HepG2 (cell line): ENCODE measurements around the gene PSMD1. TPM values are rescaled to one million over a fixed set of nuclear protein-coding genes. Genes with fewer than 3 reads are reported as not detected.

Source experiments
- CCAR2 ChIP-seq: fragments of 200-400 bp; formaldehyde crosslinking; optimal IDR thresholded peaks from 2 replicates; pipeline ENCODE3; 2018; ENCODE audit warnings: low read depth, mild to moderate bottlenecking, low read length, moderate library complexity
- CEBPB ChIP-seq: IDR thresholded peaks from 2 replicates; pipeline ENCODE4 v1.6.1; 2011; ENCODE audit warnings: low read depth, low read length, improper control_type of control experiment, borderline replicate concordance
- FOXK1 ChIP-seq: sonication (generic); formaldehyde crosslinking; IDR thresholded peaks from 2 replicates; pipeline ENCODE4 v1.4.0; 2020; ENCODE audit warnings: low read depth, missing genetic modification reagents, borderline replicate concordance
- GPN1 ChIP-seq: sonication (generic); formaldehyde crosslinking; IDR thresholded peaks from 2 replicates; pipeline ENCODE4 v1.5.1; 2020; ENCODE audit warnings: missing genetic modification reagents, borderline replicate concordance
- HNRNPLL ChIP-seq: fragments of 200-400 bp; formaldehyde crosslinking; IDR thresholded peaks from 2 replicates; pipeline ENCODE4 v1.6.1; 2017; ENCODE audit warnings: mild to moderate bottlenecking, low read depth, low read length; ENCODE audit not compliant: poor library complexity, severe bottlenecking
- MAF1 ChIP-seq: sonication (generic); formaldehyde crosslinking; IDR thresholded peaks from 2 replicates; pipeline ENCODE4 v1.5.0; 2020; ENCODE audit warnings: missing genetic modification reagents, borderline replicate concordance
- POLR2AphosphoS5 ChIP-seq: IDR thresholded peaks from 2 replicates; pipeline ENCODE4 v1.6.1; 2012; ENCODE audit warnings: low read depth, low read length
- RBM22 ChIP-seq: fragments of 200-400 bp; formaldehyde crosslinking; optimal IDR thresholded peaks from 2 replicates; pipeline ENCODE3; 2017; ENCODE audit warnings: mild to moderate bottlenecking, low read length, moderate library complexity
- SMAD3 ChIP-seq: sonication (generic); formaldehyde crosslinking; IDR thresholded peaks from 2 replicates; pipeline ENCODE4 v1.4.0; 2020; ENCODE audit warnings: missing genetic modification reagents
- SRY ChIP-seq: sonication (generic); formaldehyde crosslinking; IDR thresholded peaks from 2 replicates; pipeline ENCODE4 v1.8.0; 2022; ENCODE audit warnings: mild to moderate bottlenecking, missing genetic modification reagents
- STAT5B ChIP-seq: sonication (generic); formaldehyde crosslinking; IDR thresholded peaks from 2 replicates; pipeline ENCODE4 v1.4.0; 2020; ENCODE audit warnings: missing genetic modification reagents
- ZBTB7A ChIP-seq: sonication (generic); formaldehyde crosslinking; IDR thresholded peaks from 2 replicates; pipeline ENCODE4 v1.8.0; 2022; ENCODE audit warnings: mild to moderate bottlenecking, missing genetic modification reagents
- ZIK1 ChIP-seq: sonication (generic); formaldehyde crosslinking; IDR thresholded peaks from 2 replicates; pipeline ENCODE4 v1.5.0; 2020; ENCODE audit warnings: mild to moderate bottlenecking, low read depth, missing genetic modification reagents, borderline replicate concordance
- ZNF121 ChIP-seq: sonication (generic); formaldehyde crosslinking; IDR thresholded peaks from 2 replicates; pipeline ENCODE4 v1.5.0; 2020; ENCODE audit warnings: mild to moderate bottlenecking, missing genetic modification reagents
- ZNF205 ChIP-seq: IDR thresholded peaks from 2 replicates; pipeline ENCODE4 v1.6.1; 2018; ENCODE audit warnings: missing biosample characterization, missing genetic modification reagents
- ZNF260 ChIP-seq: sonication (generic); formaldehyde crosslinking; IDR thresholded peaks from 2 replicates; pipeline ENCODE4 v1.4.0; 2020; ENCODE audit warnings: missing genetic modification reagents, low read depth, mild to moderate bottlenecking, borderline replicate concordance
- ZNF383 ChIP-seq: sonication (generic); formaldehyde crosslinking; IDR thresholded peaks from 2 replicates; pipeline ENCODE4 v1.4.0; 2020; ENCODE audit warnings: missing genetic modification reagents, mild to moderate bottlenecking, borderline replicate concordance
- ZNF44 ChIP-seq: sonication (generic); formaldehyde crosslinking; IDR thresholded peaks from 2 replicates; pipeline ENCODE4 v1.5.1; 2020; ENCODE audit warnings: mild to moderate bottlenecking, missing genetic modification reagents
- ZNF672 ChIP-seq: sonication (generic); formaldehyde crosslinking; IDR thresholded peaks from 2 replicates; pipeline ENCODE4 v1.8.1; 2022; ENCODE audit warnings: missing genetic modification reagents
- ZNF709 ChIP-seq: sonication (generic); formaldehyde crosslinking; IDR thresholded peaks from 2 replicates; pipeline ENCODE4 v1.5.0; 2020; ENCODE audit warnings: mild to moderate bottlenecking, missing genetic modification reagents
- ZNF879 ChIP-seq: sonication (generic); formaldehyde crosslinking; IDR thresholded peaks from 2 replicates; pipeline ENCODE4 v1.8.1; 2023; ENCODE audit warnings: missing genetic modification reagents
- polyA plus RNA-seq, 8 experiments: library from polyadenylated mRNA; depleted of rRNA in 3 of 8; stranded (reverse) in 7 of 8; unstranded in 1 of 8; fragments of >200 nt; fragmentation: Illumina TruSeq in 4 of 8; extraction: Trizol in 4 of 8; gene quantifications; 2 replicates each; pipeline versions ENCODE4 v1.2.1 to v1.2.3, GENCODE V29; 2011 to 2016; ENCODE audit warnings: low read depth in 4 of 8, missing spikeins in 1 of 8, mixed read lengths in 1 of 8; ENCODE audit not compliant: insufficient read depth in 1 of 8
- total RNA-seq, 5 experiments: library from RNA; depleted of rRNA; stranded (reverse); fragments of >200 nt; fragmentation: Illumina TruSeq; extraction: Trizol; gene quantifications; 2 replicates each; pipeline ENCODE4 v1.2.3, GENCODE V29; 2016; ENCODE audit warnings: low read depth in 1 of 5
- TF ChIP-seq, protein P1 (sequence below), 2 experiments: fragments of 450-650 bp in 1 of 2; sonication (generic) in 1 of 2; formaldehyde crosslinking; IDR thresholded peaks; 2 replicates each; pipeline versions ENCODE4 v1.5.0 to v1.8.0; 2020 to 2022; ENCODE audit warnings: mild to moderate bottlenecking in 1 of 2, missing genetic modification reagents in 1 of 2
- TF ChIP-seq, protein P2 (sequence below): sonication (generic); formaldehyde crosslinking; IDR thresholded peaks from 2 replicates; pipeline ENCODE4 v1.5.0; 2020; ENCODE audit warnings: missing genetic modification reagents, mild to moderate bottlenecking, borderline replicate concordance
- TF ChIP-seq, protein P3 (sequence below): sonication (generic); formaldehyde crosslinking; IDR thresholded peaks from 2 replicates; pipeline ENCODE4 v1.5.1; 2020; ENCODE audit warnings: missing genetic modification reagents, mild to moderate bottlenecking, borderline replicate concordance
- TF ChIP-seq, protein P4 (sequence below): sonication (generic); formaldehyde crosslinking; IDR thresholded peaks from 2 replicates; pipeline ENCODE4 v1.5.0; 2020; ENCODE audit warnings: missing genetic modification reagents
- TF ChIP-seq, protein P5 (sequence below): sonication (generic); formaldehyde crosslinking; IDR thresholded peaks from 2 replicates; pipeline ENCODE4 v1.4.0; 2020; ENCODE audit warnings: mild to moderate bottlenecking, missing genetic modification reagents

Gene PSMD1
- total and polyA plus RNA-seq, 2 of the 13 experiments (the other 11 are each of a cell fraction or from before 2014, with no cell fraction given): 136 to 191 TPM

DNA sequence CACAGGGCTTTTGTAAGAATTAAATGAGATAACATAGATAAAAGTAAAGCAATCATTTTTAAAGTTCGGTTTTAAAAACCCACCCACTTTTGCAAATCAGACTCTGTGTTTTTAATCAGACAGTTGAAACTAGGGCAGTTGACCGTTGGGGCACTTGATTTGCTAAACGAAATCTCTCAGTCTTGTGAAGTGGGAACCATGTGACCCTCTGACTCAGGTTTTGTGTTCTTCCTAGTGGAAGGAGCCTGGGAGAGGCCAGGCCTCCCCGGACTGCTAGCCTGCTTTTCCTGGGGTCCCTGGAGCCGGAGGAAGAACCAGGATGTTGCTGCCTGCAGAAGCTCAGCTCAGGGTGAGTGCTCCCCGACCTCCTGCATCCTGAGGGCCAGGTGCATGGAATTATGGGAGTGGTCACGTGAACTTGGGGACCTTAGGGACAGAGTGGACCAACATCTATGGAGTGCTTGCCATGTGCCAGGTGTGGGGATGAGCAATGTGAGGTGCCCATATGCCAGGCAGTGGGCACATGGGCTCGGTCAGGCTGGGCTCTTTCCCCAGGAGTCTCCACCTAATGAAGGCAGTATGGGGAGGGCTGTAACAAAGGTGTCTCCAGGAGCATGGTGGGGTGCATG lies 15.5 kb upstream of the PSMD1 start (continued):
- TF ChIP-seq HNRNPLL: no peak
- no peak for TF ChIP-seq GPN1
- no peak for TF ChIP-seq ZNF121 (CRISPR knock-in tag)
- TF ChIP-seq ZBTB7A (CRISPR knock-in tag): no peak
- no peak for TF ChIP-seq SRY (CRISPR knock-in tag)
- no peak for TF ChIP-seq CEBPB
- TF ChIP-seq POLR2AphosphoS5: peak; percentile 40; the same call in 1 of the 2 replicates
- TF ChIP-seq SMAD3 (CRISPR knock-in tag): no peak
- TF ChIP-seq MAF1 (CRISPR knock-in tag): no peak
- no peak for TF ChIP-seq ZNF44
- no peak for TF ChIP-seq ZNF709 (CRISPR knock-in tag)
- TF ChIP-seq, protein P1, sequence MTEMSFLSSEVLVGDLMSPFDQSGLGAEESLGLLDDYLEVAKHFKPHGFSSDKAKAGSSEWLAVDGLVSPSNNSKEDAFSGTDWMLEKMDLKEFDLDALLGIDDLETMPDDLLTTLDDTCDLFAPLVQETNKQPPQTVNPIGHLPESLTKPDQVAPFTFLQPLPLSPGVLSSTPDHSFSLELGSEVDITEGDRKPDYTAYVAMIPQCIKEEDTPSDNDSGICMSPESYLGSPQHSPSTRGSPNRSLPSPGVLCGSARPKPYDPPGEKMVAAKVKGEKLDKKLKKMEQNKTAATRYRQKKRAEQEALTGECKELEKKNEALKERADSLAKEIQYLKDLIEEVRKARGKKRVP (CRISPR knock-in tag; IDR thresholded peaks at IDR 0.05): no peak
- TF ChIP-seq STAT5B (CRISPR knock-in tag): no peak
- no peak for TF ChIP-seq FOXK1 (CRISPR knock-in tag)
- TF ChIP-seq CCAR2: no peak
- TF ChIP-seq ZNF383 (CRISPR knock-in tag): no peak
- no peak for TF ChIP-seq ZNF205 (CRISPR knock-in tag)
- no peak for TF ChIP-seq ZNF672 (CRISPR knock-in tag)
- no peak for TF ChIP-seq ZNF879 (CRISPR knock-in tag)
- TF ChIP-seq, protein P2, sequence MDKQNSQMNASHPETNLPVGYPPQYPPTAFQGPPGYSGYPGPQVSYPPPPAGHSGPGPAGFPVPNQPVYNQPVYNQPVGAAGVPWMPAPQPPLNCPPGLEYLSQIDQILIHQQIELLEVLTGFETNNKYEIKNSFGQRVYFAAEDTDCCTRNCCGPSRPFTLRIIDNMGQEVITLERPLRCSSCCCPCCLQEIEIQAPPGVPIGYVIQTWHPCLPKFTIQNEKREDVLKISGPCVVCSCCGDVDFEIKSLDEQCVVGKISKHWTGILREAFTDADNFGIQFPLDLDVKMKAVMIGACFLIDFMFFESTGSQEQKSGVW (CRISPR knock-in tag): no peak
- TF ChIP-seq, protein P3, sequence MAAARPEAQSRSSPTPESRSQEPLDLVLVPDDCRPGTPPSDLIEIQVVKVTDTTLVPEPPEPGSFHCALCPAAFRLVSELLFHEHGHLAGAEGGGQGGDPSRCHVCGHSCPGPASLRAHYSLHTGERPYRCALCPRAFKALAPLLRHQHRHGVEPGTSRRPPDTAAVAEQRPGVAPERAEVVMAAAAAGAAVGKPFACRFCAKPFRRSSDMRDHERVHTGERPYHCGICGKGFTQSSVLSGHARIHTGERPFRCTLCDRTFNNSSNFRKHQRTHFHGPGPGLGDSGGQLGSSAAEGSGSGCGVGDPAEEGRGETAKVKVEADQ: no peak
- TF ChIP-seq RBM22: peak; percentile 87
- TF ChIP-seq, protein P4, sequence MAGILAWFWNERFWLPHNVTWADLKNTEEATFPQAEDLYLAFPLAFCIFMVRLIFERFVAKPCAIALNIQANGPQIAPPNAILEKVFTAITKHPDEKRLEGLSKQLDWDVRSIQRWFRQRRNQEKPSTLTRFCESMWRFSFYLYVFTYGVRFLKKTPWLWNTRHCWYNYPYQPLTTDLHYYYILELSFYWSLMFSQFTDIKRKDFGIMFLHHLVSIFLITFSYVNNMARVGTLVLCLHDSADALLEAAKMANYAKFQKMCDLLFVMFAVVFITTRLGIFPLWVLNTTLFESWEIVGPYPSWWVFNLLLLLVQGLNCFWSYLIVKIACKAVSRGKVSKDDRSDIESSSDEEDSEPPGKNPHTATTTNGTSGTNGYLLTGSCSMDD: no peak
- TF ChIP-seq, protein P5, sequence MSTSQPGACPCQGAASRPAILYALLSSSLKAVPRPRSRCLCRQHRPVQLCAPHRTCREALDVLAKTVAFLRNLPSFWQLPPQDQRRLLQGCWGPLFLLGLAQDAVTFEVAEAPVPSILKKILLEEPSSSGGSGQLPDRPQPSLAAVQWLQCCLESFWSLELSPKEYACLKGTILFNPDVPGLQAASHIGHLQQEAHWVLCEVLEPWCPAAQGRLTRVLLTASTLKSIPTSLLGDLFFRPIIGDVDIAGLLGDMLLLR (CRISPR knock-in tag): no peak
- peak; percentile 58; the same call in 1 of the 2 replicates for TF ChIP-seq ZIK1 (CRISPR knock-in tag)
- no peak for TF ChIP-seq ZNF260 (CRISPR knock-in tag)
